HG03045 (cell line): ENCODE measurements around the gene PDSS2.
"Not testable (repeated sequence)": the region's sequence is repeated elsewhere in the genome, so short reads cannot be mapped to it uniquely, and the experiment has no call there.

Experiments
- ATAC-seq: cut with Tn5 transposase; IDR thresholded peaks from one replicate; pipeline ENCODE4 v1.9.1; 2021; ENCODE audit warnings: mild to moderate bottlenecking, moderate library complexity; ENCODE audit not compliant: unreplicated experiment

The PDSS2 gene

GRCh38 chr6:107475826-107476225, 16.5 kb upstream of the PDSS2 start:
- ATAC-seq = not testable (repeated sequence)

DNA sequence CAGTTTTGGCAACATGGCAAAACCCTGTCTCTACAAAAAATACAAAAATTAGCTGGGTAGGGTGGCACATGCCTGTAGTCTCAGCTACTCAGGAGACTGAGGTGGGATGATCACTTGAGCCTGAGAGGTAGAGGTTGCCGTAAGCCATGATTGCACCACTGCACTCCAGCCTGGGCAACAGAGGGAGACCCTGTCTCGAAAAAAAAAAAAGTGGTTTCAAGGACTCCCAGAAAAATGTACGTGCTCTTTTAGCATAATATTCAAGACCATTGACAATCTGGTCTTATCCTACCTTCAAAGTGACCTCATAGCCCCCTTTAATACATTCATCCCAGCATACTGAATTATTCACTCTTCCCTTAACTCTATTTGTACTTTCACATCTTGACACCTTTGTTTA, 16.0 kb upstream of the PDSS2 start:
- ATAC-seq = not testable (repeated sequence)

GRCh38 chr6:107473660-107474059, 14.3 kb upstream of the PDSS2 start:
- no peak for ATAC-seq

DNA sequence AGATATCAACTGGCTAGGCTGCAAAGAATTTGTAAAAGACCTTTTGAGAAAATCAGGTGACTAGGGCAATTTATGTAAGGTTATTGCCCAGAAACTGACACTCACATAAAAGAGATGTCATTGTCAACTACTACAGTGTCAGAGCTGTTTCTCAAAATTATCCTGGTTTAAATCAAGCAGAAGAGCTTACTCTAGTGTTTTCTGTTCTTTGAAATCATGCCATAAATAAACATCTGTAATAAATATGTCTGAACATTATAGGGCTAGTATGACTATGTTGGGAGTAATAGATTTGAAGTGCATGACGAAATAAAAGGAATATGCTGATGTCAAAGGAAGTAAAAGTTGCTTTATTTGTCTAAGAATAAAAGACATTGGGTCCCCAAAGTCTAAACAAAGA, 11.0 kb upstream of the PDSS2 start:
- no peak for ATAC-seq

DNA sequence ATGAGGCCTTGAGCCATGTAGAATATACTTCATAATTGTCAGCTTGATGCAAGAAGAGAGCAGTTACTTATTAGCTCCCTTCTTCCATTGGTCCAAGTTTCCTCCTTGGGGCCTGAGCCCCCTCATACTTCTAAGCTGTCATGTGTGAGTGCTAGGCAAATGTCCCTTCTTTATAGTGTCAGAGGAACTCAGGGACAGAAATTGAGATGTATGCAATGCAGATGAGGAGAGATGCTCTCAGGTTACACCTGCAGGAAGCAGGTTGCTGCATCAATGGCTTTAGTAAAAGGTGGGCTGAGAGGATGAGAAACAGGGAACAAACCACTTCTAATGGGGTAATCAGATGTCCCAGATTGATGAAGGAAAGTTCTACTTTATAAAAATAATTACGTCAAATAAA, 6.7 kb upstream of the PDSS2 start:
- no peak for ATAC-seq

DNA sequence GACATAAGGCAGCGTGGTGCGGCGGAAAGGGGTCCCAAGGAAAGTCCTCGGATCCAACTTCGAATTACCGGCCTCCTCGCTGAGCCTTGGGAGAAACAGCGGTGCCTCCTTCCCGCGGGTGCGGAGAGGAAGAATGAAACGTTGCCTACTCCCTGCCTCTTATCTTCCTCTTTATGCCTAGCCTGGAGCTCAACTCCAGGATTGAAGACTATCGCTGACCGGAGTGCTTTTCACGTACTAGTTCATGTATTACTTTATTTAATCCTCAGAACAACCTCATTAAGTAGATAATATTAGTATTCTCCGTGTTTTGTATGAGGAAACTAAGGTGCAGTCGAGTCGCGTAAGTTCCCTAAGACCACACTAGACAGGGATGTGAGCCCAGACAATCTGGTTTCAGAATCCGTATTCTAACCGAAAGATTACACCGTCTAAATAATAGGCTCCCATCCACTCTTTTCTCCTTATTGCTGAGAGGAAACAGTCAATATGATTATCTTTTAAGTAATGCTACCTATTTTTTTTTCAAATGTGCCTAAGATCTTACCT, 793 bp upstream of the PDSS2 start:
- ATAC-seq = no peak

DNA sequence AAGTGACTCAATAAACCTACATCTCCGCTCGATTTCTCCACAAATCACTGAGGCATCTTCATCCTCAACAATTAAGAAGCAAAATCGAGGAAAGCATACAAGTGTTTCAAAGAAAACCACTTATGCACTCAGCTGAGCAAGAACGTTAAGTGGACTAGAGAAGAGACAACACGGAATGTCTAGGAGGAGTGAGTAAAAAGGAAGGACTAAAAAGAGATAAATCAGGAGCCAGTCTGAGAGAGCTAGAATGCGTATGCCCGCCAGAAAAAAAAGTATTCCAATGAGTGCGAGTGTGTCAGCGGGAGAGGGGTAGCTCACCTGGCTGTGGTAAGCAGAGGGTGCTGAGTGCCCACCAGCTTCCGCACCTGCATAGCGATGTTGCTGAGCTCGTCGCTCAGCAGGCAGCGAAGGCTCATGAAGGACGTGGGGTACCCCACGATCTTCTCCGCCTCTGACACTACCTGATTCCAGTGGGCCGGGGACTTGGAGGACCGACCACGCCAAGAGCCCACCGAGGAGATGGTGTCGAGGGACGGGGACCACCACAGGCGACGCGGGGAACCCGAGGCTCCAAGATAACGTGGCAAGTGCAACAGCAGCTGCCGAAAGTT, 587 bp downstream of the PDSS2 start:
- ATAC-seq = peak; percentile 21

DNA sequence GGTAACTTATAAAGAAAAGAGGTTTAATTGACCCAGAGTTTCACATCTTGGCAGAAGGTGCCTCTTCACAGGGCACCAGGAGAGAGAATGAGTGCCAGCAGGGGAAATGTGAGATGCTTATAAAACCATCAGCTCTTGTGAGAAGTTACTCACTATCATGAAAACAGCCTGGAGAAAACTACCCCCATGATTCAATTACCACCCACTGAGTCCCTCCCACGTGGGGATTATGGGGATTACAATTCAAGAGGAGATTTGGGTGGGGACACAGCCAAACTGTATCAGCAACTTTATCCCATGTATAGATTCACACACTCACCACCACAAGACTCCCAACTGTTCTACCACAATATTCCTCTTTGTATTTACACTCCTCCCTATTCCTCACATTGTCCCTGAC, 10.6 kb downstream of the PDSS2 start:
- no peak for ATAC-seq

DNA sequence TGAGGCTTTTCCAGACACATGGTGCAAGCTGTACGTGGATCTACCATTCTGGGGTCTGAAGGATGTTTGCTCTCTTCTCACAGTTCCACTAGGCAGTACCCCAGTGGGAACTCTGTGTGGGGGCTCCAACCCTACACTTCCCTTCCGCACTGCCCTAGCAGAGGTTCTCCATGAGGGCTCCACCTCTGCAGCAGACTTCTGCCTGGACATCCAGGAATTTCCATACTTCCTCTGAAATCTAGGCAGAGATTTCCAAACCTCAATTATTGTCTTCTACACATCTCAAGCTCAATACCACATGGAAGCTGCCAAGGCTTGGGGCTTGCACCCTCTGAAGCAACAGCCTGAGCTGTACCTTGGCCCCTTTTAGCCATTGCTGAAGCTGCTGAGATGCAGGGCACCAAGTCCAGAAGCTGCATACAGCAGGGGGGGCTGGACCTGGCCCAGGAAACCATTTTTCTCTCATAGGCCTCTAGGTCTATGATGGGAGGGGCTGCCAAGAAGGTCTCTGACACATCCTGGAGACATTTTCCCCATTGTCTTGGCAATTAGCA, 11.6 kb downstream of the PDSS2 start:
- ATAC-seq = no peak

- ATAC-seq = no peak
Measured at GRCh38 chr6:107444277-107444676, 15.1 kb downstream of the PDSS2 start.

DNA sequence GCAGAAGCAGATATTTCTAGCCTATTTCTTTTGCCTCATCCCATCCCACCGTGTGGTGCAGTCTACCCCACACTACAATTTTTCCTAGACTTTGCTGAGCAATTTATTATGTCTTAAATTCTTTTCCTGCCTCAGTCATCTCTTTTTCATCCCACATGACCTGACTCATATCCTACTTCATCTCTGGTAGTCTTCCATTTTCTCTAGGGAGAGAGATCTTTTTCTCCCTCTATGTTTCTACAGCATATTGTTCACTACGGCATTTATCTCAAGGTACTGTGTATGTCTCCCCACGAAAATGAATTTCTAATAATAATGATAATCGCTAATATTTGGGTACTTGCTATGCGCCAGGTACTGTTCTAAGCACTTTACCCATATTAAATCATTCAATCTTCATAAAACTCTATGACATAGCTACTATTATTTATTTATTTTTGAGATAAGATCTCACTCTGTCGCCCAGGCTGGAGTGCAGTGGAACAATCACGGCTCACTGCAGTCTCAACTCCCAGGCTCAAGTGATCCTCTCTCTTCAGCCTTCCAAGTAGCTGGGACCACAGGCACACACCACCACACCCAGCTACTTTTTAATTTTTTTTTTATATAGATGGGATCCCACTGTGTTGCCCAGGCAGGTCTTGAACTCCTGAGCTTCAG, 15.6 kb downstream of the PDSS2 start:
- ATAC-seq = no peak

GRCh38 chr6:107442938-107443607, 16.3 kb downstream of the PDSS2 start:
- no peak for ATAC-seq

DNA sequence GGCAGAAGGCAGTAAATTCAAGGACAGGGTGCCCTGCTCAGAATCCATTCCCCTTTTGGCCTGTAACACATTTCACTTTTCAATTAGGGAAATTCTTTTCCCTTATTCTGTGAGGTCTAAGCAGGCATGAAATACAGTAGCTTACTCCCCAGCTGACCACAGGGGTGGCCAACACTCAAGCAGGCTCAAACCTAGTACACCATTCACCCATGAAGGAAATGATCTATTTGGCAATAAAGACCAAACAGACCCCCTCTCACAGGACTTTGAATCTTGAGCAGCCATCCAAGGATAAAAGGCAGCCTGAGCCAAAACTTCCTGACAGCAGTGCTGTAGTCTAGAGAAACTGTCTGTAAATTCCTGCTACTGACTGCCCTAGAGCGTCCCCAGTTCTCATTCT, 17.7 kb downstream of the PDSS2 start:
- ATAC-seq = no peak

DNA sequence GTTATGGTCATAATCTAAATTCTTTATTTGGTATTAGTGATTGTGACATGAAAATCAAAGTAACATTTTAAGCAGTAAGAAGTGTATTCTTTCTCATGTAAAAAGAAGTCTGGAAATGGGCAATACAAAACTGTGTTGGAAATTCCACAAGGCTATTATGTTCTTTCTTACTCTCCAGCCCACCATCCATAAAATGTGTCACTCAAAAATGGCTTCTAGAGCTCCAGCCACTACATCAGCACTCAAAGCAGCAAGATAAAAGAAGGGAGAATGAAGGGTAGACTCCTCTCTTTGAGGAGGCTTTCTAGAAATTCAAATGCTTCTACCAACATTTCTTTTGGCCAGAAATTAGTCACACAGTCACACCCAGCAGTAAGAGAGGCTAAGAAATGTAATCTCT, 18.4 kb downstream of the PDSS2 start:
- ATAC-seq = no peak

DNA sequence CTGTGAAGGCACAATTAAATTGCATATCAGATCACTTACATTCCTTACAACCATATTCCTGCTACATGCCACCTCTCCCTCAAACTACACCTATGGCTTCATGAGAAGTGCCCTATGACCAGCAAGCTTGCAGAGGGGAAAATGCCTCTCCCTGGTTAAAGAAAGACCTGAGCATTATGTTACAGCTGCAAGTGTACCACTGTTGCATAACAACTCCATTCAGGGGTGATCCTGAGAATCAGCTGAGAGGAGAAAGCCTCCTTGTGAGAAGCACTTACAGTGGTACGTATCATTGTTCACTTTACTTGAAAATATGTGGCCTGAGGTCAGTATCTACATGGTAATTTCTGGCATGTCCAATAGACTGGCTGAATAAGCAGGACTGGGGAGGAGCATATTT, 20.0 kb downstream of the PDSS2 start:
- no peak for ATAC-seq

DNA sequence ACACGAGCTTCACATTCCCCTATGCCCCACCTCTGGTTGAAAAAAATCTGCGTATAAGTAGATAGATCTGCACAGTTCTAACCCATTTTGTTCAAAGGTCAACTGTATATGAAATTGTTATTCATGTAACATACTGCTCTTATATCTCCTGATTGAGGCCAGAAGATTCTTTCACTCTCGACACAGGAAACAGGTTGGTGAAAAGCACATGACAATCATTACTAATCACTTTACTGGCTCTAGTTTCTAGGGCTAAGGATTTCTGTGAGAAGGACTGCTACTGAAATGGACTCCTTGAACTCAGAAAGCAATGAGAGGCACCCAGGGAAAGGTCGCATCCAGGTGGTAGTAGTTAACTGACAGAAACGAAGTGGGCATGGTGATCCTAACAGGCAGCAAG, 21.7 kb downstream of the PDSS2 start:
- ATAC-seq = no peak

DNA sequence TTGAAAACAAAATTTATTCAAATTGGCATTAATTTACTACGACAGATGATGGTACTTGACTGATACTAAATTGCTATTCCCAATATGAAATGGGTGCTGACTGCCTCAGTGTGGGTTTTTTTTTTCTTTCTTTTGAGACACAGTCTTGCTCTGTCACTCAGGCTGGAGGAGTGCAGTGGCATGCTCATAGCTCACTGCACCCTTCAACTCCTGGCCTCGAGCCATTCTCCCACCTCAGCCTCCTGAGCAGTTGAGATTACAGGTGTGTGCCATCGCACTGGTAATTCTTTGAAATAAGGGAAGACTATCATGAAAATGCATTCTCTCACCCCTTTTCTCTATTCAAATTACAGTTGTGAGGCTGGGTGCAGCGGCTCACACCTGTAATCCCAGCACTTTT, 22.5 kb downstream of the PDSS2 start:
- no peak for ATAC-seq

DNA sequence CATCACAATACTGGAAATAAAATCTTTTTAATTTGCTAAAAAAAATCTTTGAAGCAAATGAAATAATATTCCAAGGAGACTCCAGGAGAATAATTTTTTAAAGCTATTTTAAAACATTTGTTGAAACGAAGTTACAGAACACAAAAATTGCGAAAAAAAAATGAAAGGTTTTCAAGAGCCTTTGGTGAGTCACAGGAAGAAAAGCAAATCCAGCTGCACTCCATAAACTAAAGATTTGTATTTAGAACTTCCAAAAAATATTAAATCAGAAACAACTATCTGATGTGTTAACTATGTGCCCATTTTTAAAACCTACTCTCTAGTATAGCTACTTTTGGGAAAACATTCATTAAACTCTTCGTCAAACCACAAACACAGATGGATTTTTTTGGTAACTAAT, 23.6 kb downstream of the PDSS2 start:
- ATAC-seq = no peak

GRCh38 chr6:107434812-107435211, 24.6 kb downstream of the PDSS2 start:
- no peak for ATAC-seq

DNA sequence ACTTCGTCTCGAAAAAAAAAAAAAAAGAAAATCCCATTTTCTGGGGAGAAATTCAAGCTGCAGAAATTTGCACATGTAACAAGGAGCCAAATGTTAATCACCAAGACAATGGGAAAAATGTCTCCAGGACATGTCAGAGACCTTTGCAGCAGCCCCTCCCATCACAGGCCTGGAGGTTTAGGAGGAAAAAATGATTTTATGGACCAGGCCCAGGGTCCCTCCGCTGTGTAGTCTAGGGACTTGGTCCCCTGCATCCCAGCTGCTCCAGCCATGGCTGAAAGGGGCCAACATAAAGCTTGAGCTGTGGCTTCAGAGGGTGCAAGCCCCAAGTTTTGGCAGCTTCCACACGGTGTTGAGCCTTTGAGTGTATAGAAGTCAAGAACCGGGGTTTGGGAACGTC, 33.4 kb downstream of the PDSS2 start:
- ATAC-seq = not testable (repeated sequence)

DNA sequence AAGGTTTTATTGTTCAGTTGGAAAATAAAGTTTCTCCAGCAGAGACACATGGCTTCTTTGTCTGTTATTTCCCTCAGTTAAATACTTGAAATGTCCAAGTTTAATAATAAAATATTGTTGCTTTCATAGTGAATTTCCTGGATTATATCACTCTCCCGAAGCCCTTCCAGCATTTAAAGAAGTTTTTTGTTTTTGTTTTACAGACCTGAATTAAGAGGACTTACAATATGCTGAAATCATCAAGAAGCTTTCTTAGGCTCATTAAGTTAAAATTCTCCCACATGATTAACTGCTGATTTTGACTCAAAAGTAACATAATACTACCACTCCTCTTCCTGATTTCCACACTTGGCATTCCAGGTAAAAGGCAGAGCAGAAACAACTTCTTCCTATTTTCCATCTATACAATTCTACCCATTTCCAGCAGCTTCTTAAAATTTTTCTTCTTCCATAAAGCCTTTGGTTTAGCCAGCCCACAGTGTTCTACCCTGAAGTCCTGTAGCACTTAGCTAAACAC, 35.8 kb downstream of the PDSS2 start:
- no peak for ATAC-seq
